ENCODE measurements around the gene ARPC5.
A peak's percentile ranks its signal among the peaks of the same experiment; 100 is the strongest.

Gene ARPC5

DNA sequence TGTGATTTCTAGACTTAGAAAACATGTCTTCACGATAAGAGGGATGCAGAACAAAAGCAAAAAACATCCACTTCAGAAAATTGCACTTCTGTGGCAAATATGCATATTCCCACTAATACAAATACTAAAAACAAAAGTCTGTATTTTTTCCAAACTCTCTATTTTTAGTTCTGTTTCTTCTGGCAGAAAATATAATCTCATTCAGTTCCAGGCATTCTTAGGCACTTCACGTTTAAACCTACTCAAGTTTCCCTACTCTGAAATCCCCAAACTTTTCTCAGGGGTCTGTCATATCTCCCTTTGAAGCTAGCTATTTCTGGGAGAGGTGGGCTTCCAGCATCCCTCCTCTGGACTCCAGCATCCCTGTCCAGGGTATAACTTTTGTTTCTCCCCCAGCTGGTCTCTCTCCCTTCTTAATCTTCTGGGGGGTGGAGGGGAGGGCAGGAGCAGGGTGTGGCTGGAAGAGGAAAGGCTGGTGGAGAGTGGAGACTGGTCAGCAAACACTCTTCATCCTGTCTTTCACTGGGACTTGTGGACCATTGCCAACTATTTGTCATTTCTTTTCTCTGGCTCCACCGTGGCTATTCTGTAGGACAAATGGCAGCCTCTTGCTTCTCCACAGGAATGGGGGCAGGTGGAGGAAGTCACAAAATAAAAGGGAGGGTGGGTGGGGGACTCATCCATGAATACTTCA is 25.7 kb downstream of the ARPC5 start:
- no peak for DNase-seq

DNA sequence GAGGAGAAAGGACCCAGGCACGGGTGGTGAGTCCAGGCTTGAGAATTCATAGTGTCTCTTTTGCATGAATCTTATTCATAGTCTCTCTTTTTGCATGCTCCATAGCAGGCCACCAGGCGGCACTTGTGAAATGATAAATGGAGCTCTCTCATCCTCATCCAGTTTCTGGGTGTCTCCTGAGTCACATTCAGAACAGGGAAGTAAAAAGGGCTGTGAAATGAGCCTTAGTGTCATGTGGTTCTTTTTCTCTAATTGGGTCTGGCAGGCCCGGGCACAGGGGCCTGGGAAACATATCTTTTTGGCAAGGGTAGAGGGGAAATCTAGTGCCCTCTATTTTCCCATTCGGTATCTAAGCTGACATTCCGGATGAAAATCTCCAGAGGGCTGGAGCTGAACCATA is 26.3 kb downstream of the ARPC5 start:
- no peak for DNase-seq

DNA sequence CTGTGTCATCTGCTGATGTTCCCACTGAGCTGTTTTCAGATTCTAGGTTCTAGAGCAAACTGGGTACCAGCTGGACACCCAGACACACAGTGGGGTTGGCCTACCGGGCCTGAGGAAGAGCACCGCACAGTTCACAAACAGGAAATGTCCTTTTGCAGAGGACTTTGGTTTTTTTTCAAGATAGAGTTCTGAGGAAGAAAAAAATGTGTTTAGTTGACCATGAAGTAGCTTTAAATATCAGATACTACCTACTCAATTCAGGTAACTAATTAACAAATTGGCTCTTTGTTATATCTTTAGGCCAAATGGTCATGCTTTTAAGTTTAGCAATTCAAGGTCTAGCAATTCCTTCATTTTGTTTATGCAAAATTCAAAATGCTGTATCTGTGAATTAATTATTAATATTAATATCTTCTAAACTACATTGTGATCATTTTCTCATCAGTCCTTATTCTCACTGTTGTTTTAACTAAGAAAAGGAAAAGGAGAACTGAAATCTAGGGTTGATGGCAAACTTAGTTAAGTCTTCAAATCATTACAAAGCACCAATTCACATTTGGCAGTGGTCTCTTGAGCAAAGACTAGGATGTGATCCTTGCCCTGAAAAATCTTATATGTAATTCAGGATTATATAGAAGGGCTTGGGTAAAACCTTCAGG is 28.1 kb downstream of the ARPC5 start:
- DNase-seq, result no peak

GRCh38 chr1:183605904-183606303 is 29.7 kb downstream of the ARPC5 start:
- DNase-seq, result no peak

- no peak for DNase-seq
Measured at GRCh38 chr1:183604815-183605214, 30.8 kb downstream of the ARPC5 start.

GRCh38 chr1:183604038-183604808 is 31.4 kb downstream of the ARPC5 start:
- no peak for DNase-seq

GRCh38 chr1:183602510-183602909 is 33.1 kb downstream of the ARPC5 start:
- DNase-seq, result no peak

GRCh38 chr1:183600634-183601033 is 34.9 kb downstream of the ARPC5 start:
- no peak for DNase-seq

DNA sequence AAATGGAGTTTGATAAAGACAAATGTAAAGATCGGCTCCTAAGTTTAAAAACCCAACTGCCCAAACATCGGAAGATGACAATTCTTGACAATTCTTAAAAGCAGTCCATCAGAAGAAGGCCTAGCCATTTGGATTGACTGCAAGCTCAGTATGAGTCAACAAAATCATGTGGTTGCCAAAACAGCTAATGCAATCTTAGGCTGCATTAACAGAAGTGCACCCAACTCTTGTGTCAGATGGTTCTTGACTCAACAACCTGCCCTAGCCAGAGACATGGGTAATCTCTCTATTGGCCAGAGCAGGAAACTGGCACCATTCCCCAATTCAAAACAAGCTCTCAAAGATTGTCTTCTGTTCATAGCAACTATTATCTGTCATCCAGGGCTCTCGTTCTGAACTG is 35.4 kb downstream of the ARPC5 start:
- no peak for DNase-seq

- no peak for DNase-seq
Measured at GRCh38 chr1:183598386-183598785, 37.2 kb downstream of the ARPC5 start.

- DNase-seq, result no peak
Measured at GRCh38 chr1:183597656-183598347, 37.8 kb downstream of the ARPC5 start.

GRCh38 chr1:183596500-183596899 is 39.1 kb downstream of the ARPC5 start:
- DNase-seq, result no peak

DNA sequence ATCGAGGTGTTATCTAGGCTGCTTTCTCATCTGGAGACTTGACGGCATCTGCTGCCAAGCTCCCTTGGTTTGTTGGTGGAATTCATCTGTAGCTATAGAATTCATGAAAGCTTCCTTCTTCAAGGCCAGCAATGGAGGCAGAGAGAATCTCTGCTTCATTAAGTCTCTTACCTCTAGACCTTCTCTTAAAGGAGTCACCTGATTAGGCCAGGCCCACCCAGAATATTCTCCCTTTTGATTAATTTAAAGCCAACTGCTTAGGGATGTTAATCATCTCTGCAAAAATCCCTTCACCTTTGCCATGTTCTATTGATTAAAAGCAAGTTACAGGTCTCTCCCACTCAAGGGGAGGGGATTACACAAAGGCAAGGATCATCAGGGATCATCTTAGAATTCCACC is 40.0 kb downstream of the ARPC5 start:
- DNase-seq, result no peak

- DNase-seq, result no peak
Measured at GRCh38 chr1:183593356-183593755, 42.2 kb downstream of the ARPC5 start.

DNA sequence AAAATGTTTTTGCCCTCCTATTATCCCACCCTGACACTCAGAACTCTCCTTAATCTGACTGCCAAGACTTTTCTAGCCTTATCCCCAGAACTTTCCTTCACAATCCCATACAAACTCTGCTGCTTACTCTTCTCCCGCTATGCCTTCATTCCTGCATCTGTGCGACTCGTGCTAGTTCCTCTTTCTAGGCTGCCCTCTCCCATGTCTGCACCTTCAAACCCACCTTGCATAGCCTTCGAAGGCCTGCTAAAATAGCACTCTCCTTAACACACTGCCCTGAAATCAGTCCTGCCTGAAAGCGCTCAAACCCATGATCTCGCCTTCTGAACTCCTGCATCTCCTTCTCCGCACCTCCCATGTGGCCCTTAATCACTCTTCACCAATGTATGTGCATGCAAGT is 42.9 kb downstream of the ARPC5 start:
- DNase-seq, result no peak

- peak in 1 of 2 donors; percentile 12 for DNase-seq
Measured at GRCh38 chr1:183590244-183591191, 45.1 kb downstream of the ARPC5 start, which contains the start of gene NCF2. TSS of gene NCF2 (minus strand) at chr1:183590459. CDS start at chr1:183590329, 130 bp downstream.

DNA sequence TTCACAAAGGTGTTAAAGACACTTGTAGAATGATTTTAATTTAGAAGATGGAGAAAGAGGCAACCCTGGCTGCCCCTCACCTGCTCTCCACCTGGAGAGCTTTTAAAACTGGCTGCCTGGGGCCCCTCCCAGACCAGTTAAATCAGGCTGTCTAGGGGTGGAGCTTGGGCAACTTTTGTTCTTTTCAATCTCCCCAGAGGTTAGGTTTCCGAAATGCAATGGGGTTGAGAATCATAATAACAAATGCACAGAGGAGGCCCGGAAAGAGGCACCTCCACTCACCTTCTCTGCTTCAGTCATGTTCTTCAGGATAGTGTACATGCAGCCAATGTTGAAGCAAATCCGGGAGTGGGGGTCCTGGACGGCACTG is 45.7 kb downstream of the ARPC5 start:
- DNase-seq, result no peak

DNA sequence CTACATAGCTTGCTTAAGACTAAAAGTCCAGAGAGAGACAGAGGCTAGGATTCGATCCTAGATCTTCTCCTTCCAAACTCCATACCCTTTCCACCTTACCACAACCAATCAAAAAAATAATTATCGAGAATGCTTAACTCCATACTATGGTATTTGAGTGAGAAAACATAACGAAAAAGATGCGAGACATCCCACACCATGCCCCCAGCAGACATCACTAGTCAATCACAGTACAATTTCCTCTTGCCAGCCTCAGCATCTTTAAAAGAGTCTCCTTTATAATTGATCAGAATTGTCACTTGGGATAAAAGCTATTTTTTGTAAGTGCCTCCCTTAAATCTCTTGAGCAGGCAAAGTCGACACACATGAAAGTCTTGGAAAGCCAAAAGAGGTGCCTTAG is 46.2 kb downstream of the ARPC5 start:
- no peak for DNase-seq

DNA sequence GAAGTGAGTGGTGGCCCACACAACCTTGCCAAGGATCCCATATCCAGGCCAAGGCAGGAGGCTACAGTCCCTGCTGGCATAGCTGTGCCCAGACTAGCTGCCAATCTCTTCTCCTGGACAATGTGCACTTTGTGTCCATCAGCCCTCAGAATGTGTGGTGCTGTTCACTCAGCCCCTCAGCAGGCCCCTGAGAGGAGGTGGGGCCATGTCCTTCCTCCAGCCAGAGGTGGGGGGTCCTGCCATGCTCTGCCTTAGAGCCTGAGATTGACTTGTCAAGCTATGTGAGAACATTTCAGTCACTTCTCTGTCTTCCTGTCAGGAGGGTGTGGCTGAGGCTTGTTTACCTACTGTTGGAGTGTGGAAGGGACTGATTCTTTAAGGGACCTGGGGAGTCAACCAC is 46.8 kb downstream of the ARPC5 start:
- no peak for DNase-seq

DNA sequence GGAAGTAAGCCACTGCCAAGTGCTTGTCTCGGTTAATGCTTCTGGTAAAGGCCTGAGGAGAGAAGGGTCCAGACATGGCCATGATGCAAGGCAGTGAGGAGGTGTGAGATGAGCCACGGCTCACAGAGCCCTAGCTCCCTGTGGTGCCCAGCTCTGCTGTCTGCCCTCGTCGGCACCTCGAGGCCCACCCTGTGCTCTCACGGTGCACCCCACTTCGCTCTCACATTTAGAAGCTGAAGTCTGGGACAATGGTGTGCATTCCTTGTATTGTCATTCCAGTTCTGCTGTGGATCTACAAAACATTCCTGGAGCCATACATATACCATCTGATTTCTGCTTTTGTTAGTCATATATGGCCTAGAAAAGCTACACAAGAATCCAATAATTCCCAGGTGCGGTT is 48.7 kb downstream of the ARPC5 start:
- DNase-seq, result no peak

GRCh38 chr1:183586455-183586854 is 49.1 kb downstream of the ARPC5 start:
- no peak for DNase-seq

DNA sequence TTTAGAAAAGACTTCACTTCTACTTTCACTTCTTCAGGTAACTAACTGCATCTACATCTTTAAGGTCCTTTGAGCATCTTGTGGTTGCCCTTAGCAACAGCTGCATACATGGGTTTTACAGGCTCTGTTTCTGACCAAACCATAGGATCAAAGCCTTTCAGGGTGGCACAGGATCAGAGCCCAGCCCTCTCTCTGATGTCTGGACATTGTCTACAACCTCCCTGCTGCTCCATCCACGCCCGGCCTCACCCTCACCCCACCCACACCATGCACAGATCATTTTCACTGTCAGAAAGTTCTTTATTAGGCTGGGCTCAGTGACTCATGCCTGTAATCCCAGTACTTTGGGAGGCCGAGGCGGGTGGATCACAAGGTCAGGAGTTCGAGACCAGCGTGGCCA is 50.5 kb downstream of the ARPC5 start:
- no peak for DNase-seq
